22Rv1 (cell line): Measurements from ENCODE around the gene PALLD.

Experiments used
- H3K27ac ChIP-seq: fragments of 450-650 bp; 2 replicates; pipeline ENCODE4 v1.5.1; 2017
- CTCF ChIP-seq: fragments of 450-650 bp; IDR thresholded peaks from 2 replicates; pipeline ENCODE4 v1.5.1; 2017; ENCODE audit warnings: mild to moderate bottlenecking
- ZFX ChIP-seq: fragments of 450-650 bp; IDR thresholded peaks from 2 replicates; pipeline ENCODE4 v1.6.1; 2017; ENCODE audit warnings: antibody characterized with exemption, borderline replicate concordance

Gene PALLD

GRCh38 chr4:168605411-168605810 is 108.6 kb downstream of the PALLD start:
- no peak overlapping the region for H3K27ac ChIP-seq
- TF ChIP-seq CTCF (no peak), ZFX (no peak)

GRCh38 chr4:168607215-168607614 is 110.4 kb downstream of the PALLD start:
- H3K27ac ChIP-seq, result no peak overlapping the region
- TF ChIP-seq ZFX (no peak), CTCF (no peak)

GRCh38 chr4:168608771-168609170 is 111.9 kb downstream of the PALLD start:
- TF ChIP-seq CTCF (no peak), ZFX (no peak)
- H3K27ac ChIP-seq, result no peak overlapping the region

- H3K27ac ChIP-seq, result no peak overlapping the region
- TF ChIP-seq CTCF, result no peak
- no peak for TF ChIP-seq ZFX
Observed at GRCh38 chr4:168609369-168609768, 112.5 kb downstream of the PALLD start.

- H3K27ac ChIP-seq, result no peak overlapping the region
- TF ChIP-seq CTCF, result no peak
- no peak for TF ChIP-seq ZFX
Observed at GRCh38 chr4:168610911-168611530, 114.2 kb downstream of the PALLD start.

GRCh38 chr4:168612450-168613135 is 115.7 kb downstream of the PALLD start:
- TF ChIP-seq ZFX (no peak), CTCF (no peak)
- H3K27ac ChIP-seq, result no peak overlapping the region

- TF ChIP-seq CTCF (no peak), ZFX (no peak)
- H3K27ac ChIP-seq, result no peak overlapping the region
Observed at GRCh38 chr4:168613869-168614268, 117.0 kb downstream of the PALLD start.
